ENCODE results near the gene SUPT3H.
"Not testable (repeated sequence)": the region's sequence is repeated elsewhere in the genome, so short reads cannot be mapped to it uniquely, and the experiment has no call there.

DNA sequence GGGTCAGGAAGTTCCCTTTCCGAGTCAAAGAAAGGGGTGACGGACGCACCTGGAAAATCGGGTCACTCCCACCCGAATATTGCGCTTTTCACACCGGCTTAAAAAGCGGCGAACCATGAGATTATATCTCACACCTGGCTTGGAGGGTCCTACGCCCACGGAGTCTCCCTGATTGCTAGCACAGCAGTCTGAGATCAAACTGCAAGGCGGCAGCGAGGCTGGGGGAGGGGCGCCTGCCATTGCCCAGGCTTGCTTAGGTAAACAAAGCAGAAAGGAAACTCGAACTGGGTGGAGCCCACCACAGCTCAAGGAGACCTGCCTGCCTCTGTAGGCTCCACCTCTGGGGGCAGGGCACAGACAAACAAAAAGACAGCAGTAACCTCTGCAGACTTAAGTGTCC lies 315.1 kb downstream of the SUPT3H start:
- not testable (repeated sequence) for TF ChIP-seq GTF2F1 (IDR thresholded peaks at IDR 0.05; ENCODE audit: borderline replicate concordance, low read depth, low read length); KDM4A (IDR thresholded peaks at IDR 0.05; ENCODE audit: low read depth, low read length, severe bottlenecking); HDAC2 (IDR thresholded peaks at IDR 0.05; ENCODE audit: borderline replicate concordance in 1 of 2, low read depth in 2 of 2, low read length in 2 of 2)
- TF ChIP-seq, protein P1, sequence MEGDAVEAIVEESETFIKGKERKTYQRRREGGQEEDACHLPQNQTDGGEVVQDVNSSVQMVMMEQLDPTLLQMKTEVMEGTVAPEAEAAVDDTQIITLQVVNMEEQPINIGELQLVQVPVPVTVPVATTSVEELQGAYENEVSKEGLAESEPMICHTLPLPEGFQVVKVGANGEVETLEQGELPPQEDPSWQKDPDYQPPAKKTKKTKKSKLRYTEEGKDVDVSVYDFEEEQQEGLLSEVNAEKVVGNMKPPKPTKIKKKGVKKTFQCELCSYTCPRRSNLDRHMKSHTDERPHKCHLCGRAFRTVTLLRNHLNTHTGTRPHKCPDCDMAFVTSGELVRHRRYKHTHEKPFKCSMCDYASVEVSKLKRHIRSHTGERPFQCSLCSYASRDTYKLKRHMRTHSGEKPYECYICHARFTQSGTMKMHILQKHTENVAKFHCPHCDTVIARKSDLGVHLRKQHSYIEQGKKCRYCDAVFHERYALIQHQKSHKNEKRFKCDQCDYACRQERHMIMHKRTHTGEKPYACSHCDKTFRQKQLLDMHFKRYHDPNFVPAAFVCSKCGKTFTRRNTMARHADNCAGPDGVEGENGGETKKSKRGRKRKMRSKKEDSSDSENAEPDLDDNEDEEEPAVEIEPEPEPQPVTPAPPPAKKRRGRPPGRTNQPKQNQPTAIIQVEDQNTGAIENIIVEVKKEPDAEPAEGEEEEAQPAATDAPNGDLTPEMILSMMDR (IDR thresholded peaks at IDR 0.05; ENCODE audit: control extremely low read depth in 1 of 3, insufficient read depth in 1 of 3, low read depth in 1 of 3, low read length in 3 of 3): not testable (repeated sequence)
